ENCODE measurements around the gene MED4. TPM values are rescaled to one million over a fixed set of nuclear protein-coding genes. Genes with fewer than 3 reads are reported as not detected.

MED4 gene
- total and polyA plus RNA-seq, 2 experiments from 2014 or later = 29.0 to 92.5 TPM

GRCh38 chr13:48070942-48071341 lies 24.0 kb downstream of the MED4 start (continued):
- TF ChIP-seq ZNF114 (CRISPR knock-in tag; IDR thresholded peaks at IDR 0.05) (no peak), EZH2 (IDR thresholded peaks at IDR 0.05; ENCODE audit: low read depth, unreplicated experiment) (no peak)

- no peaks in the 10 kb centered on the region for H3K4me1 ChIP-seq (ENCODE audit: insufficient read depth)
- Mint-ChIP-seq H3K4me1 (no peaks in the 10 kb centered on the region), H3K27ac (no peak overlapping the region), H3K27me3 (ENCODE audit: insufficient read depth, low read depth, poor library complexity) (peaks cover 1% of the 10 kb centered on the region), H3K9me3 (peaks cover 93% of the 10 kb centered on the region), H3K4me3 (no peak overlapping the region), H3K36me3 (ENCODE audit: low read depth) (peaks cover 100% of the 10 kb centered on the region)
- H3K27me3 ChIP-seq (ENCODE audit: insufficient read depth) = no peaks in the 10 kb centered on the region
- no peak overlapping the region for H3K4me3 ChIP-seq
- no peak overlapping the region for H3K4me2 ChIP-seq
- H3K27ac ChIP-seq (ENCODE audit: low read depth) = no peak overlapping the region
- H3F3A ChIP-seq (replicated peaks; ENCODE audit: low read depth) = no peaks in the 10 kb centered on the region
- peaks cover 75% of the 10 kb centered on the region for H3K36me3 ChIP-seq (ENCODE audit: insufficient read depth)
- H2AFZ ChIP-seq = no peak overlapping the region
- no peaks in the 10 kb centered on the region for H4K20me1 ChIP-seq (replicated peaks; ENCODE audit: insufficient read depth)
- DNase-seq (ENCODE audit: low spot score) (no peak), ATAC-seq (no peak)
- no peaks in the 10 kb centered on the region for H3K79me2 ChIP-seq (replicated peaks; ENCODE audit: insufficient read depth)
- TF ChIP-seq NANOG (IDR thresholded peaks at IDR 0.05; ENCODE audit: borderline replicate concordance) = no peak
- H3K9me2 ChIP-seq (ENCODE audit: insufficient read depth) = peaks cover 3% of the 10 kb centered on the region; the same call in 1 of the 2 replicates
Observed at GRCh38 chr13:48069573-48069972, 25.3 kb downstream of the MED4 start.

- Histone ChIP-seq H3K4me1 (ENCODE audit: insufficient read depth) (no peaks in the 10 kb centered on the region), H3K9me2 (ENCODE audit: insufficient read depth) (peaks cover 3% of the 10 kb centered on the region; the same call in 1 of the 2 replicates), H3K4me3 (no peak overlapping the region), H3K4me2 (no peak overlapping the region), H3K27ac (ENCODE audit: low read depth) (no peak overlapping the region), H4K20me1 (replicated peaks; ENCODE audit: insufficient read depth) (no peaks in the 10 kb centered on the region), H3K27me3 (ENCODE audit: insufficient read depth) (no peaks in the 10 kb centered on the region), H2AFZ (no peak overlapping the region), H3F3A (replicated peaks; ENCODE audit: low read depth) (no peaks in the 10 kb centered on the region), H3K79me2 (replicated peaks; ENCODE audit: insufficient read depth) (no peaks in the 10 kb centered on the region), H3K36me3 (ENCODE audit: insufficient read depth) (peaks cover 75% of the 10 kb centered on the region)
- DNase-seq (ENCODE audit: low spot score) = peak; percentile 9
- Mint-ChIP-seq H3K4me3 (no peak overlapping the region), H3K36me3 (ENCODE audit: low read depth) (peaks cover 100% of the 10 kb centered on the region), H3K9me3 (peaks cover 87% of the 10 kb centered on the region), H3K27ac (no peak overlapping the region), H3K27me3 (ENCODE audit: insufficient read depth, low read depth, poor library complexity) (peaks cover 1% of the 10 kb centered on the region), H3K4me1 (no peaks in the 10 kb centered on the region)
- TF ChIP-seq EZH2phosphoT487 (IDR thresholded peaks at IDR 0.05; ENCODE audit: unreplicated experiment) (no peak), ZNF331 (CRISPR knock-in tag; IDR thresholded peaks at IDR 0.05; ENCODE audit: low read depth) (no peak), ETS1 (IDR thresholded peaks at IDR 0.05) (no peak), NANOG (IDR thresholded peaks at IDR 0.05; ENCODE audit: borderline replicate concordance) (no peak), ZNF114 (CRISPR knock-in tag; IDR thresholded peaks at IDR 0.05) (no peak), CREB1 (CRISPR knock-in tag; IDR thresholded peaks at IDR 0.05; ENCODE audit: low read depth) (no peak), CTCF (conservative IDR thresholded peaks at IDR 0.05; ENCODE audit: low read depth in 2 of 2) (no peak), POLR2AphosphoS5 (IDR thresholded peaks at IDR 0.05; ENCODE audit: low read depth) (no peak), EZH2 (IDR thresholded peaks at IDR 0.05; ENCODE audit: low read depth, unreplicated experiment) (no peak)
- no peak for ATAC-seq
Observed at GRCh38 chr13:48068952-48069351, 26.0 kb downstream of the MED4 start.
